Measurements from ENCODE around the gene ZNF426. TPM values are rescaled to one million over a fixed set of nuclear protein-coding genes. Genes with fewer than 3 reads are reported as not detected.
"Not testable (repeated sequence)": the region's sequence is repeated elsewhere in the genome, so short reads cannot be mapped to it uniquely, and the experiment has no call there.

Gene ZNF426
- total and polyA plus RNA-seq, 7 experiments from 2014 or later: 11.2 to 22.6 (median 15.8) TPM

- H3K9me3 Mint-ChIP-seq: peaks cover 2 to 100% (median 77%) of the 10 kb centered on the region in 11 donors
- peaks cover 32 to 94% (median 71%) of the 10 kb centered on the region in 5 donors for H3K36me3 Mint-ChIP-seq
- no peak overlapping the region for H3K4me3 Mint-ChIP-seq
These were observed 31.8 kb upstream of the ZNF426 start for GRCh38 chr19:9570255-9570654.

GRCh38 chr19:9566729-9567128, 28.3 kb upstream of the ZNF426 start:
- peaks cover 29 to 95% (median 76%) of the 10 kb centered on the region in 5 donors for H3K36me3 Mint-ChIP-seq
- no peak for DNase-seq
- H3K4me3 Mint-ChIP-seq: peak overlapping the region in 1 of 10 donors; percentile 7
- ChIA-PET POLR2A (no interaction called here), CTCF (no interaction called here)
- H3K27me3 ChIP-seq (ENCODE audit: control insufficient read depth in 2 of 2, insufficient read depth in 2 of 2, low read length in 2 of 2): no peaks in the 10 kb centered on the region
- no peaks in the 10 kb centered on the region for H3K4me1 ChIP-seq (ENCODE audit: control insufficient read depth in 2 of 2, insufficient read depth in 2 of 2, low read length in 2 of 2)
- peaks cover 36 to 95% (median 52%) of the 10 kb centered on the region in 3 experiments for H3K36me3 ChIP-seq (ENCODE audit: control insufficient read depth in 2 of 3, insufficient read depth in 3 of 3, low read length in 3 of 3)
- H3K9me3 Mint-ChIP-seq: peaks cover 2 to 100% (median 71%) of the 10 kb centered on the region in 11 donors
- H3K27ac Mint-ChIP-seq: no peak overlapping the region
- intact Hi-C loops (cut with micrococcal nuclease): no loop called here
- H3K4me1 Mint-ChIP-seq: peaks cover 0 to 5% (median 0%) of the 10 kb centered on the region in 7 donors
- no peak for ATAC-seq
- H3K4me3 ChIP-seq (ENCODE audit: low read length): no peak overlapping the region
- no peaks in the 10 kb centered on the region for H3K27me3 Mint-ChIP-seq
- H3K27ac ChIP-seq (ENCODE audit: low read depth, low read length): no peak overlapping the region
- peaks cover 13 to 91% (median 61%) of the 10 kb centered on the region in 3 experiments for H3K9me3 ChIP-seq (ENCODE audit: control insufficient read depth in 2 of 3, low read length in 3 of 3)

More at GRCh38 chr19:9570255-9570654, 31.8 kb upstream of the ZNF426 start:
- no peaks in the 10 kb centered on the region for H3K27me3 ChIP-seq (ENCODE audit: control insufficient read depth in 2 of 2, insufficient read depth in 2 of 2, low read length in 2 of 2)
- DNase-seq (no peak), ATAC-seq (no peak)
- peaks cover 23 to 92% (median 62%) of the 10 kb centered on the region in 3 experiments for H3K9me3 ChIP-seq (ENCODE audit: control insufficient read depth in 2 of 3, low read length in 3 of 3)
- H3K27ac Mint-ChIP-seq: no peak overlapping the region
- intact Hi-C loops (cut with micrococcal nuclease): no loop called here
- no peak overlapping the region for H3K27ac ChIP-seq (ENCODE audit: low read depth, low read length)
- ChIA-PET POLR2A (interaction anchor here (0.7 kb wide), 2 partner anchors 15 to 44 kb away, joined by 3 to 4 read pairs; no protein-coding TSS in a partner anchor), CTCF (interaction anchor here (0.6 kb wide), 1 partner anchor 116 kb away, joined by 3 read pairs; no protein-coding TSS in a partner anchor)
- H3K4me1 ChIP-seq (ENCODE audit: control insufficient read depth in 2 of 2, insufficient read depth in 2 of 2, low read length in 2 of 2): no peaks in the 10 kb centered on the region
- peaks cover 29 to 83% (median 39%) of the 10 kb centered on the region in 3 experiments for H3K36me3 ChIP-seq (ENCODE audit: control insufficient read depth in 2 of 3, insufficient read depth in 3 of 3, low read length in 3 of 3)
- H3K4me1 Mint-ChIP-seq: peaks cover 0 to 19% (median 4%) of the 10 kb centered on the region in 7 donors
- peak overlapping the region; percentile 22 for H3K4me3 ChIP-seq (ENCODE audit: low read length)
- H3K27me3 Mint-ChIP-seq: no peaks in the 10 kb centered on the region

- Mint-ChIP-seq H3K4me1 (peaks cover 0 to 1% (median 0%) of the 10 kb centered on the region in 7 donors), H3K27me3 (no peaks in the 10 kb centered on the region), H3K9me3 (peaks cover 2 to 100% (median 70%) of the 10 kb centered on the region in 11 donors), H3K36me3 (peaks cover 29 to 95% (median 76%) of the 10 kb centered on the region in 5 donors), H3K27ac (peak overlapping the region in 2 of 9 donors; percentile 16 to 59), H3K4me3 (peak overlapping the region in 2 of 10 donors; percentile 7 to 42)
- intact Hi-C loops (cut with micrococcal nuclease): no loop called here
- Histone ChIP-seq H3K4me3 (ENCODE audit: low read length) (peak overlapping the region; percentile 0), H3K9me3 (ENCODE audit: control insufficient read depth in 2 of 3, low read length in 3 of 3) (peaks cover 13 to 90% (median 55%) of the 10 kb centered on the region in 3 experiments), H3K27me3 (ENCODE audit: control insufficient read depth in 2 of 2, insufficient read depth in 2 of 2, low read length in 2 of 2) (no peaks in the 10 kb centered on the region), H3K4me1 (ENCODE audit: control insufficient read depth in 2 of 2, insufficient read depth in 2 of 2, low read length in 2 of 2) (no peaks in the 10 kb centered on the region), H3K27ac (ENCODE audit: low read depth, low read length) (no peak overlapping the region), H3K36me3 (ENCODE audit: control insufficient read depth in 2 of 3, insufficient read depth in 3 of 3, low read length in 3 of 3) (peaks cover 36 to 94% (median 48%) of the 10 kb centered on the region in 3 experiments)
- ChIA-PET POLR2A (no interaction called here), CTCF (no interaction called here)
- DNase-seq (no peak), ATAC-seq (no peak)
These were observed 27.7 kb upstream of the ZNF426 start for GRCh38 chr19:9565900-9566705.

GRCh38 chr19:9552536-9553274, 14.3 kb upstream of the ZNF426 start:
- DNase-seq: no peak
- no peak for ATAC-seq
- Histone ChIP-seq H3K27ac (ENCODE audit: low read depth, low read length) (no peak overlapping the region), H3K36me3 (ENCODE audit: control insufficient read depth in 2 of 3, insufficient read depth in 3 of 3, low read length in 3 of 3) (no peaks in the 10 kb centered on the region), H3K27me3 (ENCODE audit: control insufficient read depth in 2 of 2, insufficient read depth in 2 of 2, low read length in 2 of 2) (no peaks in the 10 kb centered on the region), H3K9me3 (ENCODE audit: control insufficient read depth in 2 of 3, low read length in 3 of 3) (peaks cover 0 to 35% (median 9%) of the 10 kb centered on the region in 3 experiments), H3K4me1 (ENCODE audit: control insufficient read depth in 2 of 2, insufficient read depth in 2 of 2, low read length in 2 of 2) (no peaks in the 10 kb centered on the region), H3K4me3 (ENCODE audit: low read length) (no peak overlapping the region)
- ChIA-PET CTCF (no interaction called here), POLR2A (no interaction called here)
- intact Hi-C loops (cut with micrococcal nuclease): no loop called here
- H3K9me3 Mint-ChIP-seq: peaks cover 8 to 68% (median 23%) of the 10 kb centered on the region in 11 donors
- H3K36me3 Mint-ChIP-seq: peaks cover 10 to 34% (median 30%) of the 10 kb centered on the region in 5 donors
- H3K4me1 Mint-ChIP-seq: no peaks in the 10 kb centered on the region
- no peak overlapping the region for H3K27ac Mint-ChIP-seq
- peaks cover 0 to 9% (median 0%) of the 10 kb centered on the region in 5 donors for H3K27me3 Mint-ChIP-seq
- H3K4me3 Mint-ChIP-seq: peak overlapping the region in 1 of 10 donors; percentile 12

- peaks cover 0 to 14% (median 0%) of the 10 kb centered on the region in 3 experiments for H3K9me3 ChIP-seq (ENCODE audit: control insufficient read depth in 2 of 3, low read length in 3 of 3)
- peaks cover 0 to 9% (median 0%) of the 10 kb centered on the region in 5 donors for H3K27me3 Mint-ChIP-seq
- CTCF ChIA-PET: no interaction called here
- peaks cover 4 to 23% (median 16%) of the 10 kb centered on the region in 5 donors for H3K36me3 Mint-ChIP-seq
- H3K4me1 Mint-ChIP-seq: no peaks in the 10 kb centered on the region
- ATAC-seq (no peak), DNase-seq (no peak)
- H3K4me1 ChIP-seq (ENCODE audit: control insufficient read depth in 2 of 2, insufficient read depth in 2 of 2, low read length in 2 of 2): no peaks in the 10 kb centered on the region
- H3K27me3 ChIP-seq (ENCODE audit: control insufficient read depth in 2 of 2, insufficient read depth in 2 of 2, low read length in 2 of 2): no peaks in the 10 kb centered on the region
- H3K9me3 Mint-ChIP-seq: peaks cover 13 to 39% (median 24%) of the 10 kb centered on the region in 11 donors
- intact Hi-C loops (cut with micrococcal nuclease): no loop called here
- POLR2A ChIA-PET: no interaction called here
- no peak overlapping the region for H3K27ac Mint-ChIP-seq
- no peak overlapping the region for H3K4me3 ChIP-seq (ENCODE audit: low read length)
- H3K27ac ChIP-seq (ENCODE audit: low read depth, low read length): no peak overlapping the region
- H3K4me3 Mint-ChIP-seq: no peak overlapping the region
- H3K36me3 ChIP-seq (ENCODE audit: control insufficient read depth in 2 of 3, insufficient read depth in 3 of 3, low read length in 3 of 3): no peaks in the 10 kb centered on the region
These were observed 9.4 kb upstream of the ZNF426 start for GRCh38 chr19:9547870-9548269.

GRCh38 chr19:9541281-9541680, 2.8 kb upstream of the ZNF426 start:
- POLR2A ChIA-PET: interaction anchor here (0.6 kb wide), 1 partner anchor 78 kb away, joined by 3 read pairs; no protein-coding TSS in a partner anchor
- Mint-ChIP-seq H3K36me3 (peaks cover 5 to 28% (median 16%) of the 10 kb centered on the region in 5 donors), H3K4me1 (peaks cover 14 to 37% (median 28%) of the 10 kb centered on the region in 7 donors), H3K9me3 (peaks cover 13 to 37% (median 19%) of the 10 kb centered on the region in 11 donors)
- ATAC-seq; H3K27me3 ChIP-seq (ENCODE audit: control insufficient read depth in 2 of 2, insufficient read depth in 2 of 2, low read length in 2 of 2); H3K27ac Mint-ChIP-seq; intact Hi-C loops (cut with micrococcal nuclease); H3K4me3 Mint-ChIP-seq; H3K4me1 ChIP-seq (ENCODE audit: control insufficient read depth in 2 of 2, insufficient read depth in 2 of 2, low read length in 2 of 2); H3K27ac ChIP-seq (ENCODE audit: low read depth, low read length); CTCF ChIA-PET; H3K27me3 Mint-ChIP-seq; DNase-seq; H3K4me3 ChIP-seq (ENCODE audit: low read length); H3K9me3 ChIP-seq (ENCODE audit: control insufficient read depth in 2 of 3, low read length in 3 of 3): not testable (repeated sequence)
- H3K36me3 ChIP-seq (ENCODE audit: control insufficient read depth in 2 of 3, insufficient read depth in 3 of 3, low read length in 3 of 3): peaks cover 0 to 10% (median under 1%) of the 10 kb centered on the region in 3 experiments
